IPS-20b (cell line): ENCODE data around the gene FILIP1.

Source experiments
- H3K27ac ChIP-seq: one replicate; pipeline ENCODE4 v1.5.1; 2013; ENCODE audit warnings: low read length
- H3K27me3 ChIP-seq: 2 replicates; pipeline ENCODE4 v1.6.1; 2013; ENCODE audit warnings: mild to moderate bottlenecking, low read length, inconsistent platforms; ENCODE audit not compliant: insufficient read depth
- H3K36me3 ChIP-seq: 2 replicates; pipeline ENCODE4 v1.6.1; 2013; ENCODE audit warnings: low read depth, mild to moderate bottlenecking, inconsistent platforms, low read length, moderate library complexity; ENCODE audit not compliant: insufficient read depth
- H3K4me1 ChIP-seq: 2 replicates; pipeline ENCODE4 v1.6.1; 2013; ENCODE audit warnings: mild to moderate bottlenecking, control low read depth, inconsistent platforms, low read length, moderate library complexity; ENCODE audit not compliant: insufficient read depth
- H3K4me3 ChIP-seq: 2 replicates; pipeline ENCODE4 v1.5.1; 2013; ENCODE audit warnings: mild to moderate bottlenecking, low read length, inconsistent platforms
- H3K9ac ChIP-seq: 2 replicates; pipeline ENCODE4 v1.6.1; 2013; ENCODE audit warnings: low read depth, mild to moderate bottlenecking, inconsistent platforms, low read length, moderate library complexity
- H3K9me3 ChIP-seq: 2 replicates; pipeline ENCODE4 v1.6.1; 2013; ENCODE audit warnings: mild to moderate bottlenecking, low read depth, low read length, inconsistent platforms; ENCODE audit not compliant: insufficient read depth

Gene FILIP1

GRCh38 chr6:75505424-75505823 lies 11.8 kb upstream of the FILIP1 start:
- H3K9ac ChIP-seq: no peak overlapping the region
- peaks cover 6% of the 10 kb centered on the region; the same call in 1 of the 2 replicates for H3K4me1 ChIP-seq
- 0 out of 2 replicates have a peak overlapping the region, but pooled peaks have one; percentile 34 for H3K4me3 ChIP-seq
- H3K36me3 ChIP-seq: no peaks in the 10 kb centered on the region
- no peak overlapping the region for H3K27ac ChIP-seq
- no peaks in the 10 kb centered on the region for H3K27me3 ChIP-seq
- no peaks in the 10 kb centered on the region for H3K9me3 ChIP-seq

- H3K4me1 ChIP-seq: peaks cover 6% of the 10 kb centered on the region; the same call in 1 of the 2 replicates
- H3K4me3 ChIP-seq: no peak overlapping the region
- H3K9me3 ChIP-seq: no peaks in the 10 kb centered on the region
- no peak overlapping the region for H3K9ac ChIP-seq
- no peak overlapping the region for H3K27ac ChIP-seq
- no peaks in the 10 kb centered on the region for H3K27me3 ChIP-seq
- no peaks in the 10 kb centered on the region for H3K36me3 ChIP-seq
Observed at GRCh38 chr6:75504465-75505222, 11.0 kb upstream of the FILIP1 start.

GRCh38 chr6:75503291-75503690 lies 9.7 kb upstream of the FILIP1 start:
- H3K4me1 ChIP-seq: peaks cover 6% of the 10 kb centered on the region; the same call in 1 of the 2 replicates
- no peak overlapping the region for H3K27ac ChIP-seq
- H3K36me3 ChIP-seq: no peaks in the 10 kb centered on the region
- no peaks in the 10 kb centered on the region for H3K27me3 ChIP-seq
- H3K9me3 ChIP-seq: no peaks in the 10 kb centered on the region
- no peak overlapping the region for H3K4me3 ChIP-seq
- H3K9ac ChIP-seq: no peak overlapping the region

- Histone ChIP-seq H3K9me3 (no peaks in the 10 kb centered on the region), H3K27ac (no peak overlapping the region), H3K4me3 (no peak overlapping the region), H3K9ac (no peak overlapping the region), H3K4me1 (peaks cover 6% of the 10 kb centered on the region; the same call in 1 of the 2 replicates), H3K27me3 (no peaks in the 10 kb centered on the region), H3K36me3 (no peaks in the 10 kb centered on the region)
Observed at GRCh38 chr6:75502884-75503283, 9.3 kb upstream of the FILIP1 start.

- peaks cover 6% of the 10 kb centered on the region; the same call in 1 of the 2 replicates for H3K4me1 ChIP-seq
- H3K36me3 ChIP-seq: no peaks in the 10 kb centered on the region
- H3K4me3 ChIP-seq: no peak overlapping the region
- no peaks in the 10 kb centered on the region for H3K9me3 ChIP-seq
- H3K27me3 ChIP-seq: no peaks in the 10 kb centered on the region
- no peak overlapping the region for H3K27ac ChIP-seq
- H3K9ac ChIP-seq: no peak overlapping the region
Observed at GRCh38 chr6:75501756-75502155, 8.2 kb upstream of the FILIP1 start.

GRCh38 chr6:75499640-75500039 lies 6.0 kb upstream of the FILIP1 start:
- Histone ChIP-seq H3K27me3 (no peaks in the 10 kb centered on the region), H3K36me3 (no peaks in the 10 kb centered on the region), H3K9me3 (no peaks in the 10 kb centered on the region), H3K9ac (no peak overlapping the region), H3K4me1 (peaks cover 5% of the 10 kb centered on the region; the same call in 1 of the 2 replicates), H3K27ac (no peak overlapping the region), H3K4me3 (no peak overlapping the region)

- peaks cover 5% of the 10 kb centered on the region for H3K4me1 ChIP-seq
- no peak overlapping the region for H3K4me3 ChIP-seq
- no peaks in the 10 kb centered on the region for H3K36me3 ChIP-seq
- H3K27me3 ChIP-seq: no peaks in the 10 kb centered on the region
- H3K27ac ChIP-seq: no peak overlapping the region
- no peak overlapping the region for H3K9ac ChIP-seq
- H3K9me3 ChIP-seq: no peaks in the 10 kb centered on the region
Observed at GRCh38 chr6:75498862-75499261, 5.3 kb upstream of the FILIP1 start.

GRCh38 chr6:75497994-75498393 lies 4.4 kb upstream of the FILIP1 start:
- no peak overlapping the region for H3K9ac ChIP-seq
- H3K4me1 ChIP-seq: peaks cover 3% of the 10 kb centered on the region; the same call in 1 of the 2 replicates
- H3K27me3 ChIP-seq: no peaks in the 10 kb centered on the region
- H3K4me3 ChIP-seq: no peak overlapping the region
- H3K9me3 ChIP-seq: no peaks in the 10 kb centered on the region
- H3K27ac ChIP-seq: no peak overlapping the region
- H3K36me3 ChIP-seq: no peaks in the 10 kb centered on the region

GRCh38 chr6:75495011-75495410 lies 1.4 kb upstream of the FILIP1 start:
- no peaks in the 10 kb centered on the region for H3K27me3 ChIP-seq
- no peaks in the 10 kb centered on the region for H3K9me3 ChIP-seq
- no peaks in the 10 kb centered on the region for H3K36me3 ChIP-seq
- no peak overlapping the region for H3K27ac ChIP-seq
- H3K4me3 ChIP-seq: no peak overlapping the region
- no peak overlapping the region for H3K9ac ChIP-seq
- peaks cover 2% of the 10 kb centered on the region; the same call in 1 of the 2 replicates for H3K4me1 ChIP-seq

GRCh38 chr6:75494290-75494689 lies 690 bp upstream of the FILIP1 start:
- Histone ChIP-seq H3K9ac (no peak overlapping the region), H3K9me3 (no peaks in the 10 kb centered on the region), H3K4me3 (no peak overlapping the region), H3K36me3 (no peaks in the 10 kb centered on the region), H3K4me1 (peaks cover 2% of the 10 kb centered on the region; the same call in 1 of the 2 replicates), H3K27ac (no peak overlapping the region), H3K27me3 (no peaks in the 10 kb centered on the region)

- Histone ChIP-seq H3K4me1 (peaks cover 2% of the 10 kb centered on the region; the same call in 1 of the 2 replicates), H3K36me3 (no peaks in the 10 kb centered on the region), H3K9me3 (no peaks in the 10 kb centered on the region), H3K27ac (no peak overlapping the region), H3K27me3 (no peaks in the 10 kb centered on the region), H3K9ac (no peak overlapping the region), H3K4me3 (no peak overlapping the region)
Observed at GRCh38 chr6:75492386-75493153, 1.0 kb downstream of the FILIP1 start.

- H3K9me3 ChIP-seq: no peaks in the 10 kb centered on the region
- no peak overlapping the region for H3K9ac ChIP-seq
- no peaks in the 10 kb centered on the region for H3K36me3 ChIP-seq
- H3K4me3 ChIP-seq: no peak overlapping the region
- H3K27me3 ChIP-seq: no peaks in the 10 kb centered on the region
- peaks cover 1% of the 10 kb centered on the region; the same call in 1 of the 2 replicates for H3K4me1 ChIP-seq
- H3K27ac ChIP-seq: no peak overlapping the region
Observed at GRCh38 chr6:75491291-75491690, 2.3 kb downstream of the FILIP1 start.
